Measurements from ENCODE around the gene UBXN7. TPM values are rescaled to one million over a fixed set of nuclear protein-coding genes. Genes with fewer than 3 reads are reported as not detected.

Gene UBXN7
- total RNA-seq, 1 experiment from 2014 or later, result 67.0 TPM

GRCh38 chr3:196327405-196327804 is 104.8 kb downstream of the UBXN7 start:
- Histone ChIP-seq H3K9me3 (ENCODE audit: control insufficient read depth in 1 of 2, insufficient read depth in 1 of 2, low read depth in 1 of 2, low read length in 2 of 2) (no peaks in the 10 kb centered on the region), H3K4me2 (ENCODE audit: low read length) (no peak overlapping the region), H3K9me2 (ENCODE audit: insufficient read depth) (no peaks in the 10 kb centered on the region), H3K79me2 (ENCODE audit: insufficient read depth, low read length) (no peaks in the 10 kb centered on the region), H3K27me3 (ENCODE audit: insufficient read depth, low read length) (no peaks in the 10 kb centered on the region), H3K4me3 (replicated peaks in 1 of 2; ENCODE audit: low read depth in 1 of 2, low read length in 2 of 2) (no peak overlapping the region), H4K20me1 (ENCODE audit: insufficient read depth) (no peaks in the 10 kb centered on the region), H2AFZ (ENCODE audit: low read depth, low read length, poor library complexity, severe bottlenecking) (no peak overlapping the region), H3K9ac (ENCODE audit: low read length) (no peak overlapping the region), H3K4me1 (ENCODE audit: control insufficient read depth in 1 of 2, insufficient read depth in 2 of 2, low read length in 2 of 2) (peaks cover 0 to 5% of the 10 kb centered on the region in 2 experiments; a peak in 1 of 4 replicates), H3K36me3 (ENCODE audit: control insufficient read depth in 1 of 2, insufficient read depth in 2 of 2, low read length in 2 of 2) (no peaks in the 10 kb centered on the region), H3K27ac (ENCODE audit: low read depth, low read length) (no peak overlapping the region)
- no peak for TF ChIP-seq ATF3 (IDR thresholded peaks at IDR 0.05)
- no peak for TF ChIP-seq EGR1 (IDR thresholded peaks at IDR 0.05; ENCODE audit: low read depth)
- no peak for TF ChIP-seq REST (IDR thresholded peaks at IDR 0.05; ENCODE audit: low read depth)
- no peak for TF ChIP-seq JUND (IDR thresholded peaks at IDR 0.05)
- no peak for ATAC-seq
- intact Hi-C loops (cut with micrococcal nuclease), result no loop called here
- BruUV-seq (replicated peaks), result no TSS peak
- RAD21 ChIA-PET (ENCODE audit: low non-redundant PET in 1 of 2, low total read pairs in 2 of 2, uncharacterized antibody in 2 of 2, unreplicated experiment in 2 of 2), result no interaction called here
- POLR2A ChIA-PET, result interaction anchor here (0.6 to 1.2 kb wide), 2 partner anchors 9 to 10 kb away, joined by 3 read pairs; partner anchors contain the start of gene DYNLT2B
- no peak for DNase-seq (ENCODE audit: low read depth, low spot score)
- CTCF ChIA-PET, result no interaction called here

GRCh38 chr3:196326936-196327335 is 105.3 kb downstream of the UBXN7 start:
- Histone ChIP-seq H3K4me1 (ENCODE audit: control insufficient read depth in 1 of 2, insufficient read depth in 2 of 2, low read length in 2 of 2) (peaks cover 0 to 5% of the 10 kb centered on the region in 2 experiments; a peak in 1 of 4 replicates), H3K4me3 (replicated peaks in 1 of 2; ENCODE audit: low read depth in 1 of 2, low read length in 2 of 2) (no peak overlapping the region), H3K79me2 (ENCODE audit: insufficient read depth, low read length) (no peaks in the 10 kb centered on the region), H3K9me3 (ENCODE audit: control insufficient read depth in 1 of 2, insufficient read depth in 1 of 2, low read depth in 1 of 2, low read length in 2 of 2) (no peaks in the 10 kb centered on the region), H3K36me3 (ENCODE audit: control insufficient read depth in 1 of 2, insufficient read depth in 2 of 2, low read length in 2 of 2) (no peaks in the 10 kb centered on the region), H3K9ac (ENCODE audit: low read length) (no peak overlapping the region), H4K20me1 (ENCODE audit: insufficient read depth) (no peaks in the 10 kb centered on the region), H3K4me2 (ENCODE audit: low read length) (no peak overlapping the region), H3K27ac (ENCODE audit: low read depth, low read length) (no peak overlapping the region), H2AFZ (ENCODE audit: low read depth, low read length, poor library complexity, severe bottlenecking) (no peak overlapping the region), H3K9me2 (ENCODE audit: insufficient read depth) (no peaks in the 10 kb centered on the region), H3K27me3 (ENCODE audit: insufficient read depth, low read length) (no peaks in the 10 kb centered on the region)
- DNase-seq (ENCODE audit: low read depth, low spot score) (no peak), ATAC-seq (no peak)
- POLR2A ChIA-PET, result interaction anchor here (0.6 to 1.2 kb wide), 2 partner anchors 9 kb away, joined by 3 read pairs; partner anchors contain the start of gene DYNLT2B
- CTCF ChIA-PET, result no interaction called here
- RAD21 ChIA-PET (ENCODE audit: low non-redundant PET in 1 of 2, low total read pairs in 2 of 2, uncharacterized antibody in 2 of 2, unreplicated experiment in 2 of 2), result no interaction called here
- intact Hi-C loops (cut with micrococcal nuclease), result no loop called here
- no TSS peak for BruUV-seq (replicated peaks)
- TF ChIP-seq RAD21 (IDR thresholded peaks at IDR 0.05; ENCODE audit: low read depth), result no peak
- TF ChIP-seq EZH2phosphoT487 (IDR thresholded peaks at IDR 0.05; ENCODE audit: borderline replicate concordance), result no peak
- no peak for TF ChIP-seq CEBPB (IDR thresholded peaks at IDR 0.05; ENCODE audit: low read depth)
- no peak for TF ChIP-seq SIN3A (IDR thresholded peaks at IDR 0.05; ENCODE audit: low read depth)
- no peak for TF ChIP-seq MAX (IDR thresholded peaks at IDR 0.05)
- no peak for TF ChIP-seq CBX3 (IDR thresholded peaks at IDR 0.05; ENCODE audit: low read depth)
- TF ChIP-seq EZH2 (IDR thresholded peaks at IDR 0.05), result no peak
- no peak for TF ChIP-seq TCF7L2 (IDR thresholded peaks at IDR 0.05; ENCODE audit: borderline replicate concordance, extremely low read depth, insufficient read depth, insufficient read length)
- TF ChIP-seq ZFX (IDR thresholded peaks at IDR 0.05), result no peak
- no peak for TF ChIP-seq REST (IDR thresholded peaks at IDR 0.05; ENCODE audit: low read depth)
- TF ChIP-seq FOSL1 (IDR thresholded peaks at IDR 0.05; ENCODE audit: low read depth), result no peak
- no peak for TF ChIP-seq YY1 (IDR thresholded peaks at IDR 0.05; ENCODE audit: extremely low read depth, insufficient replicate concordance, low read depth, low read length)
